KOPT-K1 (cell line): ENCODE data around the gene C6orf136.

ENCODE experiments used
- H3K27ac ChIP-seq: fragments of 200-600 bp; sonication (generic); 2 replicates; pipeline ENCODE4 v1.5.1; 2016; ENCODE audit warnings: antibody characterized with exemption, mild to moderate bottlenecking, low read depth, low read length; ENCODE audit not compliant: poor library complexity, severe bottlenecking
- H3K36me3 ChIP-seq: fragments of 200-600 bp; sonication (generic); 2 replicates; pipeline ENCODE4 v1.5.1; 2017; ENCODE audit warnings: antibody characterized with exemption, mild to moderate bottlenecking, low read length, moderate library complexity; ENCODE audit not compliant: insufficient read depth
- H3K9me3 ChIP-seq: fragments of 200-600 bp; sonication (generic); 2 replicates; pipeline ENCODE4 v1.5.1; 2017; ENCODE audit warnings: antibody characterized with exemption, low read length, mild to moderate bottlenecking; ENCODE audit not compliant: insufficient read depth, poor library complexity, severe bottlenecking

The C6orf136 gene

GRCh38 chr6:30686009-30686907 is 39.3 kb downstream of the C6orf136 start, which contains the start of gene PPP1R18:
Gene PPP1R18 (minus strand): TSS chr6:30686645. CDS start chr6:30686018, 627 bp downstream.
- no peaks in the 10 kb centered on the region for H3K9me3 ChIP-seq
- peak within 1 kb of the TSS; percentile 94 for H3K27ac ChIP-seq
- peaks cover 12% of the 10 kb centered on the region; the same call in 1 of the 2 replicates for H3K36me3 ChIP-seq

GRCh38 chr6:30686908-30687658 is 40.1 kb downstream of the C6orf136 start:
- Histone ChIP-seq H3K36me3 (0 out of 2 replicates have a peak, but pooled peaks cover 6% of the 10 kb centered on the region), H3K27ac (peak overlapping the region; percentile 94), H3K9me3 (no peaks in the 10 kb centered on the region)

GRCh38 chr6:30687659-30688431 is 40.9 kb downstream of the C6orf136 start:
- Histone ChIP-seq H3K9me3 (no peaks in the 10 kb centered on the region), H3K36me3 (0 out of 2 replicates have a peak, but pooled peaks cover 6% of the 10 kb centered on the region), H3K27ac (peak overlapping the region; percentile 94)

GRCh38 chr6:30688569-30688968 is 41.6 kb downstream of the C6orf136 start:
- H3K36me3 ChIP-seq: 0 out of 2 replicates have a peak, but pooled peaks cover 6% of the 10 kb centered on the region
- H3K9me3 ChIP-seq: no peaks in the 10 kb centered on the region
- H3K27ac ChIP-seq: no peak overlapping the region

GRCh38 chr6:30689022-30689865 is 42.3 kb downstream of the C6orf136 start:
- Histone ChIP-seq H3K36me3 (0 out of 2 replicates have a peak, but pooled peaks cover 6% of the 10 kb centered on the region), H3K9me3 (no peaks in the 10 kb centered on the region), H3K27ac (peak overlapping the region; percentile 85)

- Histone ChIP-seq H3K9me3 (no peaks in the 10 kb centered on the region), H3K27ac (peak overlapping the region; percentile 85), H3K36me3 (0 out of 2 replicates have a peak, but pooled peaks cover 6% of the 10 kb centered on the region)
Observed at GRCh38 chr6:30689985-30690384, 43.1 kb downstream of the C6orf136 start.

GRCh38 chr6:30690403-30691207 is 43.7 kb downstream of the C6orf136 start, which contains the start of gene NRM:
Gene NRM (minus strand): TSS chr6:30690984. CDS start chr6:30690974, 10 bp downstream.
- Histone ChIP-seq H3K36me3 (0 out of 2 replicates have a peak, but pooled peaks cover 6% of the 10 kb centered on the region), H3K27ac (peak within 1 kb of the TSS; percentile 85), H3K9me3 (no peaks in the 10 kb centered on the region)

GRCh38 chr6:30691208-30691847 is 44.4 kb downstream of the C6orf136 start:
- Histone ChIP-seq H3K36me3 (0 out of 2 replicates have a peak, but pooled peaks cover 6% of the 10 kb centered on the region), H3K9me3 (no peaks in the 10 kb centered on the region), H3K27ac (peak overlapping the region; percentile 85)

- Histone ChIP-seq H3K36me3 (peaks cover 23% of the 10 kb centered on the region), H3K9me3 (no peaks in the 10 kb centered on the region), H3K27ac (no peak overlapping the region)
Observed at GRCh38 chr6:30696432-30696831, 49.5 kb downstream of the C6orf136 start.

GRCh38 chr6:30700340-30700739 is 53.4 kb downstream of the C6orf136 start:
- no peaks in the 10 kb centered on the region for H3K9me3 ChIP-seq
- no peak overlapping the region for H3K27ac ChIP-seq
- H3K36me3 ChIP-seq: peaks cover 62% of the 10 kb centered on the region
